HG03558 (cell line): ENCODE data around the gene COL3A1.

Experiments used
- ATAC-seq: cut with Tn5 transposase; IDR thresholded peaks from one replicate; pipeline ENCODE4 v1.9.1; 2021; ENCODE audit warnings: moderate number of reproducible peaks; ENCODE audit not compliant: unreplicated experiment; ENCODE audit errors: extremely low read depth

The COL3A1 gene

DNA sequence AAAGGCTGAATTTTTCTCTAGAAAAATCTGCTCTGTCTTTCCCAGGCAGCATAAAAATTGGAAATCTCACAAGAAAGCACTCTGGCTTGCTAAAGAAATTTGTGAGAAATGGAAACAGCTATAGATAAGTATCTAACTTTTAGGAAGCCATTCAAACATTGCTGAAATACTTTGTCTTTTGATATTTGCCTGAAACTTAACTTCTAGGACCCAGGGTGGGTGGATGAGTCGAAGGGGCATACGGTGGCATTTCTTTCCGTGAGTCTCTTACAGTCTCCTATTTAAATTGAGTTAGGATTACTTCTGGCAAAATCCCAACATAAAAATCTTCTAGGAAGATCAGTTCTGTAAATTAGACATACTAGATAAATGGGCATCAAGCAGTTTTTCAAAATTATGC lies 532 bp upstream of the COL3A1 start:
- ATAC-seq = no peak

DNA sequence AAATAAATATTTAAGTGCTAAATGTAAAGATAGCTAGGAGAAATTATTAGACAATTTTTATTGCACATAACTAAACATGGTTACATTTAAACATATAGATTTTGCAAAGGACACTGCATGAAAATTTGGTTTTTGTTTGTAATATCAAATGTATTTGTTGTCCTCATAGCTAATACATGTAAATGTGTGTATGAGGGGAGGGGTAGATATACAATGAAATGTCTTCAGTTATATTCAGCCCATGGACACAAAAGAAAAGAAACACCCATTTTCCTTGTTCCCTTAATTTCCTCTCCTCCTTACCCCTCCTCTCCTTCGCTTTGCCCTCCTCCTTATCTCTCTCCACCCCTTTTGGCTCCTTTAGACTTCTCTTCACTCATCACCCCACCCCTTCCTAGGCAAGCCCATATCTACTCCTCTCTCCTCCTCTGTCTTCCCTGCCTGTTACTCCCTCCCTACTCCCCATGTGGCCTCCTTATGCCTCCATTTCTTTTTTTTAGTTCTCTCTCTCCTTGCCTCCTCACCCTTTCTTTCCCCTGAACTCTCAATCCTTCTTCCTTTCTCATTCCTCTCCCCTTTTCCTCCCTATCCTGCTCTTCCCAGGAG lies 1.4 kb downstream of the COL3A1 start:
- no peak for ATAC-seq

DNA sequence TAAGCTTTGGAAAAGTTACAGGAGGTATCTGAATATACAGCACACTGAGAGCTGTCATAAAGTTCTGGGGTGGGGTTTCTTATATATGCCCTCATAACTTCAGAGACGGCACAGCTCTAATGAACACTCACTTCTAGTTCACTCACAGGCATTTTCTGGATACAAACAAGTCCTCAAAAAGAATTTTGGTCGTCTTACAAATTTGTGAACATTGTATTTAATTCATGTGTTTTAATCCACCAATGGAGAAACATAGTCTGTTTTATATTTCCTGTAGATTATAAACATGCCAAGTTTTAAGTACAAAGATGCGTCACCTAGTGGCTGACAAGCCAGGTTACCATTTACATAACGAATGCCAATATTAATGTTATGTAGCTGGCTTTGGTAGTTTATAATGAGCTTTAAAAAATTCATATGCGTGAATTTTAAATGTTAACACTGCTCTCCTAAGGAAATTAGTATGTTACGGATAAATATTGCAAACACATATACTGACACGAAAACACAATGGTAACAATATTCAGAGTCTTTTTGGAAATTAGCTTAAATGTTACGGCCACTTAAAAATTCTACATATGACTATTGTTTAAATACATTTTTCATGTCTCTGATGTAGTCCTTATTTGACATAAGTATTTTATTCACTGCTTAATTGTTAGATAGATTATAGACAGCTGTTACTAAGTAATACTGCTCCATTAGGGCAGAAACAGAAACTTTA lies 2.5 kb downstream of the COL3A1 start:
- ATAC-seq = no peak

DNA sequence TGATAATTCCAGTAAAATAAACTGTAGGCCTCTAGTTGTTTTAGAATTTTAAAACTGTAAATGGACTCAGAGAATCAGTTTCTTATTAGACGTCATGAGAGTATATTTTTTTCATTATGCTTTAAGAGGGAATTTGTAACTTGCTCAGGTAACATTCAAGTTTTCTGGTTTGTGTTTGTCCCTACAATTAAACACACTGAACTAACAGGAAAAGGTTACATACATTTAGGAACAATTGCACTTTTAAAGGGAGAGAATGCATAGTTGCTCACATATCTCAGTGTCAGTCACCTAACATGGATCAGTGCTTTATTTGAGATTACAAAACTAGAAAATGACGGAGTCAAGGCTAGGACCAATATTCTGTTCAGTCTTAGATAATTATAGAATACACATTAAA lies 3.1 kb downstream of the COL3A1 start:
- ATAC-seq = no peak

DNA sequence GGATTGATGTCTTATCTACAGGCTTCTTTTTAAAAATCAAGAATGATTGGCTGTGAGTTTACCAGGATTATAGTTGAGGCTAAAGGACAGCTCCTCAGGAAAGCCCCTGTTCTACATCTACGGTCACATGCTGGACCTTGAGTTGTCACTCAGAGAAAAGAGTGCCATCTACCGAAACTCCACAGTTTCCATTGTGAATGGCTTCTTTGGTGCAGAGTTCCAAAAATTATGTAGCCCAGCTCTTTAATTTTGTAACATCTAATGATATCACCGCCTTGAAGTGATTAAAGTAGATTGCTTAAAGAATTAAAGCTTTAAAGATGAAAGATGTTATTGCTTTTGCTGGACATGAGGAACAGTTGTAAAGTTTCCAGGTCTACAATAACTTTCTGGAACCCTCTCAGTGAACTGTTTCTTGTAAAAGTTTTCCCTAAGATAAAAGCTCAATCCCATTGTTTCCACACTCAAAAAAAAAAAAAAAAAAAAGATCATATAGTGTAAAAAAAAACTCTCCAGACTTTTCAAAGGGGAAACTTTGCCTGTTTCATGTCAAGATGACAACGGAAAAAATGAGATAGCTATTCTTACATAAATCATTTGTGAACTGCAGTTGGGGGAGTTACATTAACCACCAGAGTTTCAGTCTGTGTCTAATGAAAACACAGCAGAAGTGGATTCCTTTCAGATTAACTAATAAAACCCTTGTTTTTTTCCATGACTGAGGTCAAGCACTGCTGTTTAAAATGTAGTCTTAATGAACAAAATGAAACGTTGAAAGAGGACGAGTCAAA lies 4.3 kb downstream of the COL3A1 start:
- ATAC-seq = peak; percentile 72

DNA sequence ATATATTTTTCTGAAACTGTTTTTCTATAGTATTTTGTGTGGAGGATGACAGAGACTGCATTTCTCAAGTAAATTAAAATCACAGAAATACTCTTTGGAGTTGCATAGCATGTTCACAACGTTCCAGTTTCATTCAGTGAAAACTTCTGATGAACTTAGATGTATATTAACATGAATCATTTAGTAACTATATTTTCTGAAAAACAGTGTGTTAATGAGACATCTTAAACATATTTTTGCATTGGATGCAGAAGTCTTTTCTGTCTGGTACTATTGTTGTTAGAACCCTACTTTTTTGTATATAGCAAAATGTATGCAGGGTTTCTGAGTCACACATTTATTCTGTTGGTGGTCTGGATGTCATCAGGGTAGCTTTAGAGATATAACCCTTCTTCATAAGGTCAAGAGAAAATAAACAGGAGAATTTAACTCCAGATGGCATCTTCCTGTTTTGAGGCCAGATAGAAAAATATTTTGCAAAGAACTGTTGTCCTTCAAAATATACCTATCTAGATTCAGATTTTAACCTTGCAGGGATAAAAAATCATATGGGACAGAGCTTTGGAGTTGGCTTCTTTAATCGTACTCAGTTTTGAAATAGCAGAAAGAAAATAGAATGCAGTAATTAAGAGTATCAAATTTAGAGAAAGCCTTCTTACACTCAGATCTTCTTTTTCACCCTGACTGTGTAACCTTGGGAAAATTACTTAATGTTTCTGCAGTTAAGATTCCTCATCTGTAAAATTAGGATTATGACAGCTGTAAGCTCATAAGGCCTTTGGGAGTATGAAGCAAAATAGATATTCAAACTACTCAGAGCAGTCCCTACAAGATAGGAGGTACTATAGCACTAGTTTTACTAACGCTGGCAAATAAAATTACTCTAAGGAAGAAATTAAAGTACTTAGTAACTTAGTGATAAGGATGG lies 5.3 kb downstream of the COL3A1 start:
- peak; percentile 6 for ATAC-seq

DNA sequence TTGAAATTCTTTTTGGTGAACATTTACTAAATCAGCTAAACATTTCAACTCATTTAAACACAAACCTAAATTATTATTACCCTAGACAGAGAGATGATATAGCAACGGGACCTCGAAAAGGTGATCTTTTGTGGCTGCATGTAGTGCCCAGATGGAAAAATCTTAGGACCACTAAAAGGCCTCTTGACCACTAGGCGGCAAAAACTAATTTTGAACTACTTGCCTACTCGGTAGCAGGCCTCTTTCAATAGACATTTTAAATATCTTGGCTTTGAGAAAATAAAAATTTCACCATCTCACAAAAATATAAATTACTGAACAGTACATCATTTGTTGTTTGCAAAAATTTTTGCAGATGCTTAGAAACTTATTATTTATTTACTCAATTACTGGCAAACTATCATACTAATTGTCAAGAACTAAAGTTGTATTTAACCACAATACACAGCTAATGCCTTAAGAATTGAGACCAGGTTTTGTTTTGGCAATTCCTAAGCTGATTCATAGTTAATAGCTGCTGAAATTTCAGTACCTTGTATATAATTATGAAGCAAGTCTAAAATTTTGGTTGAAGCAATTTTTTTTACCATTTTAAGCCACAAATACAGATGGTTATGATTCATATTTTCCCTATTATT lies 9.4 kb downstream of the COL3A1 start:
- ATAC-seq = no peak

DNA sequence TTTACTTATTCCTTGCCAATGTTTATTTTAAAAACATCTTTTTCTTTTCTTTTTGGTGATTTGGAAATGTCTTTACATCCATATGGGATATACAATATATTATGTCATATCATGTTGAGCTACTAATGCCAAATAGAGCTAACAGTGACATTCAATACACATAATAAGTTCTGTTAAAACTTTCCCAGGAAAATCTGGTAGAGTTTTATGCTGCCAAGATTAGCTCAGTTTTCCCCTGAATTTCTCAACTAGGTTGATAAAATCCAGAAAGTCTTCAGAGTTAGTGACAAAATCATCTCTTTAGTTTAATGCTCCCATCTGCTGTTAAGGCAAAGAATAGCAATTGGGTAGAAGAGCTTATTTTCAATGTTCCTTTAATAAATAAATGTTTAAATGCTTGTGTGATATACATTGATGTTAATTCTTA lies 9.9 kb downstream of the COL3A1 start:
- ATAC-seq = no peak

DNA sequence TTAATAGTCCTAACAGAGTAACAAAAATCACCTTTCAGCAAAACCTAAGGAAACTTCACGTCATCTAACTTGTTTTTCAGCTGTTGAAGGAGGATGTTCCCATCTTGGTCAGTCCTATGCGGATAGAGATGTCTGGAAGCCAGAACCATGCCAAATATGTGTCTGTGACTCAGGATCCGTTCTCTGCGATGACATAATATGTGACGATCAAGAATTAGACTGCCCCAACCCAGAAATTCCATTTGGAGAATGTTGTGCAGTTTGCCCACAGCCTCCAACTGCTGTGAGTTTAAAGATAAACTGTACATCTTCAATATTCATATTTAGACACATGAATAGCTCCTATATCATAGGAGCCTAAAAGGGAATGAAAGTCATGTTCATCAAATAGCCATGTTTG lies 10.5 kb downstream of the COL3A1 start:
- ATAC-seq = no peak

DNA sequence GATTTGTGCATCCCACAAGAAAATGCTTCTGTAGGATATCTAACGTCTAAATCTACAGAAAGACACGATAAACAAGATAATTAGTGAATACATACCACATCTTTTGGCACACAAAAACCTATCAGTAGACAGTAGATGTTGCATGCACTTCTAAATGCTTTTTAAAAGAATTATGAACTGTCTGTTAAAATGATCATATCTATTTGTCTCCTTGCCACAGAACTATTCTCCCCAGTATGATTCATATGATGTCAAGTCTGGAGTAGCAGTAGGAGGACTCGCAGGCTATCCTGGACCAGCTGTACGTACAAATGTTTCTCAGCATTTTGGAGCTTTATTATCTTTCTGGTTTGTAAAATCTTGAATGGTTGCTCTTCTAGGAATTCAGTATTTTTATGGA lies 12.7 kb downstream of the COL3A1 start:
- ATAC-seq = no peak

DNA sequence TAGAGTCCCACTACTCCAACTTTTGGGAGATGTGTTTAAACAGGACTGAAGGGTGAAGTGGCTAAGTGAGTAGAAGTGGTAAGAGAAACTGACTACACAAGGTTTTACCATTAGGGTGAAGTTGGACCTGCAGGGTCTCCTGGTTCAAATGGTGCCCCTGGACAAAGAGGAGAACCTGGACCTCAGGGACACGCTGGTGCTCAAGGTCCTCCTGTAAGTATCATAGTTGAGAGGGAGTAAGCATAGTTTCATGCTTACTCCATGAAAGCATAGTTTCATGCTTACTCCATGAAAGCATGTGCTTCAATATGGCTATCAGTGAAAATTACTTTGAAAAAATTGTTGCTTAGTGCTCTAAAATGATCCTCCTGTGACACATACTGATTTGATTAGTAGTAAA lies 19.1 kb downstream of the COL3A1 start:
- ATAC-seq = no peak

DNA sequence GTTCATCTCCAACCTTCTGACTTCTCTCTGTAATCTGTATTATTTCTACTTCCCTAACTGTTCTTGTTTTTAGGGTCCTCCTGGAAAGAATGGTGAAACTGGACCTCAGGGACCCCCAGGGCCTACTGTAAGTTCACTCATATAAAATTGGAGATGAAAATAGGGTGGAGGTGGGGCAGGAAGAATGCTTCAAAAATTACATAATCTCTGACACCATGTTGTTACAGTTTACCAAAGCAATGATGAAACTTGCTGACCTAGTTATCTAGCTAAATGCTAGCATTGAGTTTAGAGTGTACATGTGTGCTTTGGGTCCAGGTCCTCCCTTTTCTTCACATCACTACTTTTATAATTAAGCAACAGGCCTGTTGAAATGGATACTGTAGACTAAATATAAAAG lies 23.1 kb downstream of the COL3A1 start:
- no peak for ATAC-seq

DNA sequence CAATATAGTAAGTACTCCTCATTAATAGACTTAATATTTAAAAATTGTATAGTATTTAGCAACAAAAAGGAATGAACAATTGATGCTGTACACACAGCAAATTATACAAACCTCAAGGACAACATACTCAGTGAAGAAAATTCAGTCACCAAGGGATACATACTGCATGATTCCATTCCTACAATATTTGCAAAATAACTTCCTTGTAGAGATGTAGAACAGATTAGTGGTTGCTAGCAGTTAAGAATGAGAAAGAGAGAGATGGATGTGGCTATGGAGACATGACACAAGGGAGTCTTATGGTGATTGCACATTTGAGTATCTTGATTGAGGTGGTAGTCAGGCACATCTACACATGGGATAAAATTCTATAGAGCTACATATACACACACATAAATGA lies 26.0 kb downstream of the COL3A1 start:
- no peak for ATAC-seq

DNA sequence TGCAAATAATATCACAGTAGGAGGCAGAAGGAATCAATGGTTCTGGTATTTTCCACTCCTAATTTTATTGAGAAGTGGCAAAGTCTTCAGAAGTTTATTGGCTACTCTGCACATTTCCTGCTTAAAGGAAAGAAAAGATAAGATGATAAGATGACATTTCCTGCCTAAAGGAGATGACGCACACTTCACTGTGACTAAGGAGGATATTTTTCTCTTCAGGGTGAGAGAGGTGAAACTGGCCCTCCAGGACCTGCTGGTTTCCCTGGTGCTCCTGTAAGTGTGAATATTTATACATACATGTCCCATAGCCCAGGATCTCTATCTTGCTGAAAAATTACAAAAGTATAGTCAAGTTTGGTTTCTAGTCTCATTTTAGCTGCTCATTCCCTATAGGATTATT lies 27.9 kb downstream of the COL3A1 start:
- no peak for ATAC-seq

DNA sequence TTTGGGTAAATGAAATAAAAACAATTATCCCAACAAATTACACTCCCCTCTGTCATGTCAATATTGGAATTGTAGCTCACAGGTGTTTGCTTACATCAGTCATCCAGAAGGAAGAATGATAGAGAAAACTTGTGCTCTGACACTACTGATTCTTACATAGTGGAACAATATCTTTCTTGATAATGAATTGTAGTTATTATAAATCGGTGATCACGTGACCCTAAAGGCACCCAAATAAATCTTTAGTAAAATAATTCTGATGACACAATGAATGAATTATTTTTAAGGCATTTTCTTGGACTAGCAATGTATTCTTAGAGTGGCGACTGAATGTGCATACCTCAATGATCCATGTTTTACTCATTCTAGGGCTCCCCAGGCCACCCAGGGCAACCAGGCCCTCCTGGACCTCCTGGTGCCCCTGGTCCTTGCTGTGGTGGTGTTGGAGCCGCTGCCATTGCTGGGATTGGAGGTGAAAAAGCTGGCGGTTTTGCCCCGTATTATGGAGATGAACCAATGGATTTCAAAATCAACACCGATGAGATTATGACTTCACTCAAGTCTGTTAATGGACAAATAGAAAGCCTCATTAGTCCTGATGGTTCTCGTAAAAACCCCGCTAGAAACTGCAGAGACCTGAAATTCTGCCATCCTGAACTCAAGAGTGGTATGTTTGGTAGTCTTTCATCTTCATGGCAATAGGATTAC lies 34.5 kb downstream of the COL3A1 start:
- ATAC-seq = no peak

DNA sequence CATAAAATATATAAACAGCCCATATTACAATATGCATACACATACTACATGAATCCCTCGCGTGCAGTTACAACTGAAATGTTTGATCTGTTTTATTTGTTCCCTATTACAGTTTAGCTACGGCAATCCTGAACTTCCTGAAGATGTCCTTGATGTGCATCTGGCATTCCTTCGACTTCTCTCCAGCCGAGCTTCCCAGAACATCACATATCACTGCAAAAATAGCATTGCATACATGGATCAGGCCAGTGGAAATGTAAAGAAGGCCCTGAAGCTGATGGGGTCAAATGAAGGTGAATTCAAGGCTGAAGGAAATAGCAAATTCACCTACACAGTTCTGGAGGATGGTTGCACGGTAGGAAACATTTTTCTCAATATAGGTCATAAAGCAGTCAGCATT lies 36.4 kb downstream of the COL3A1 start:
- ATAC-seq = no peak

DNA sequence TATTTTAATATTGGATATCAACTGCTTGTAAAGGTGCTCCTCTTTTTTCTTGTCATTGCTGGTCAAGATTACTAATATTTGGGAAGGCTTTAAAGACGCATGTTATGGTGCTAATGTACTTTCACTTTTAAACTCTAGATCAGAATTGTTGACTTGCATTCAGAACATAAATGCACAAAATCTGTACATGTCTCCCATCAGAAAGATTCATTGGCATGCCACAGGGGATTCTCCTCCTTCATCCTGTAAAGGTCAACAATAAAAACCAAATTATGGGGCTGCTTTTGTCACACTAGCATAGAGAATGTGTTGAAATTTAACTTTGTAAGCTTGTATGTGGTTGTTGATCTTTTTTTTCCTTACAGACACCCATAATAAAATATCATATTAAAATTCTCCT lies 38.2 kb downstream of the COL3A1 start:
- no peak for ATAC-seq

DNA sequence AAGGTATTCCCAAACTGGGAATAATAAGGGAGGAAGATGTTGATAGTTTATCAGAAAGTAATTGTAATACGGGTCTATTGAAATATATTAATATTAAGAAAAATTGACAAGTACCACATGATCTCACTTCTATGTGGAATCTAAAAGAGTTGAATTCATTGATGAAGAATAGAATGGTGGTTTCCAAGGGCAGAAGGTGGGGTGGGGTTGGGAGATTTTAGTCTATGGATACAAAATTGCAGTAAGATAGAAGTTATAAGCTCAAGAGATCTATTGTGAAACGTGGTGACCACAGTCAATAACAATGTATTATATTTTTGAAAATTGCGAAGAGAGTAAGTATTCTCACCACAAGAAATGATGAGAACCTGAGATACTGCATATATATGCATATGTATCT lies 38.9 kb downstream of the COL3A1 start:
- no peak for ATAC-seq

DNA sequence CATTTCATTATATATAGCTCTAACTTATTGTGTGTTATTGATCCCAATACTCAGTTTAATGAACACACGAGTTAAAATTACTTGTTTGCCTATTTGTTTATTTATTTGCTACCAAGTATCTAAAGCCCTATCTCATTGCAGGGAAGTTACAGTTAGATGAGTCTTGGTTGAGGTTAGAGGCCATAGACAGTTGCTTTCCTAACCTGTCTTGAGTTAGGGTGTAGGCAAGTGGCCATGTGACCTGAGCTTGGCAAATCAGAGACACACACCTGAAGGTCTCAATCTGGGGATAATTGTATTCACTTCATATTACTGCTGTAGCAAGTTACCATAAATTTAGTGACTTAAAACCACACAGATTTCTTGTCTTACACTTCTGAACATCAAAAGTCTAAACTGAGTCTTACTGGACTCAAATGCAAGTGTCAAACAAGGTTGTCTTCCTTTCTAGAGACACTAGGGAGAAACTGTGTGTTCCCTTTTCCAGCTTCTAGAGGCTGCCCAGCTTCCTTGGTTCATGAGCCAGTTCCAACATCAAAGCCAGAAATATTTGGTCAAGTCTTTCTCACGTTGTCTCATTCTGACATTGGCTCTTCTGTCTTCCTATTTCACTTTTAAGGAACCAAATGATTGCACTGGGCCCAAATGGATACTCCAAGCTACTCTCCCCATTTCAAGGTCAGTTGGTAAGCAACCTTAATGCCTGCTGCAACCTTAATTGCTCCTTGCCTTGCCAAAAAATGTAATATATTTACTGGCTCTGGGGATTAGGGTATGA lies 39.7 kb downstream of the COL3A1 start:
- ATAC-seq = no peak
